C4-2B (cell line): ENCODE results near the gene TMEM125.

Source experiments
- H3K27ac ChIP-seq: fragments of 450-650 bp; 2 replicates; pipeline ENCODE4 v1.5.1; 2017
- ZFX ChIP-seq: fragments of 450-650 bp; IDR thresholded peaks from 2 replicates; pipeline ENCODE4 v1.6.1; 2017
- TF ChIP-seq, protein P1 (sequence below): fragments of 450-650 bp; conservative IDR thresholded peaks from 2 replicates; pipeline ENCODE4 v1.5.1; 2017; ENCODE audit warnings: mild to moderate bottlenecking

The TMEM125 gene

DNA sequence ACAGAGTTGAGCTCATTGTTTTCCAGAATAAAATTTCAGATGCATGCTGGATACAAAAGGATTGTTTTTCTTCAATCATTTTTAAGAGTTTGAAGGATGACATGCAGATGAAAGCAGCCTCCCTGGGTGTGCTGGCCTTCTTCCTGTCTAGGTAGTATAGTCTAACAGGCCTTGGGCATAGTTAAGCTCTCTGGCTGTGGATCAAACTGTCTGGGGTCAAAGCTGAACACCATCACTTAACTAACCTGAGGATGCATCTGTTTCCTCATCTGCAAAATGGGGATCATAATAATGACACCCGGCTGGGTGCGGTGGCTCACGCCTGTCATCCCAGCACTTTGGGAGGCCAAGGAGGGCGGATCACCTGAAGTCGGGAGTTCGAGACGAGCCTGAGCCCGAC lies 25.0 kb downstream of the TMEM125 start:
- H3K27ac ChIP-seq, result no peak overlapping the region

DNA sequence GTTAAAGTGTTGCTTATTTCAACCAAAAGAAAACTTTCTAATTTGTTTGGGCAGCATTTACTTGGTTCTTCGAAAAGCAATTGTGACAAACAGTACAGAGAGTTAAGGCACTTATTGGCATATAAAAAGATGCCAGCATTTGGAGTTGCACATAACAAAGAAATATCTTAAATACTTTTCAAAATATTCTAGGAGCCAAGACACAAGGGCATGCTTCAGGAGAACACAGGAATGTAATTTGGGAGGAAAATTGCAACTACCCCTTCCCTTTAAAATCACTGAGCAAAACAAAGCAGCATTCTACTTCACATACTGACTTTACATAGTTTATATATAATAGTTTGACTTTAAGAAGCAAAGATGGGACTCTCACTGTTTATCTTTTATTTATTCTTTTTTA lies 26.4 kb downstream of the TMEM125 start:
- no peak overlapping the region for H3K27ac ChIP-seq
- no peak for TF ChIP-seq ZFX
- TF ChIP-seq, protein P1, sequence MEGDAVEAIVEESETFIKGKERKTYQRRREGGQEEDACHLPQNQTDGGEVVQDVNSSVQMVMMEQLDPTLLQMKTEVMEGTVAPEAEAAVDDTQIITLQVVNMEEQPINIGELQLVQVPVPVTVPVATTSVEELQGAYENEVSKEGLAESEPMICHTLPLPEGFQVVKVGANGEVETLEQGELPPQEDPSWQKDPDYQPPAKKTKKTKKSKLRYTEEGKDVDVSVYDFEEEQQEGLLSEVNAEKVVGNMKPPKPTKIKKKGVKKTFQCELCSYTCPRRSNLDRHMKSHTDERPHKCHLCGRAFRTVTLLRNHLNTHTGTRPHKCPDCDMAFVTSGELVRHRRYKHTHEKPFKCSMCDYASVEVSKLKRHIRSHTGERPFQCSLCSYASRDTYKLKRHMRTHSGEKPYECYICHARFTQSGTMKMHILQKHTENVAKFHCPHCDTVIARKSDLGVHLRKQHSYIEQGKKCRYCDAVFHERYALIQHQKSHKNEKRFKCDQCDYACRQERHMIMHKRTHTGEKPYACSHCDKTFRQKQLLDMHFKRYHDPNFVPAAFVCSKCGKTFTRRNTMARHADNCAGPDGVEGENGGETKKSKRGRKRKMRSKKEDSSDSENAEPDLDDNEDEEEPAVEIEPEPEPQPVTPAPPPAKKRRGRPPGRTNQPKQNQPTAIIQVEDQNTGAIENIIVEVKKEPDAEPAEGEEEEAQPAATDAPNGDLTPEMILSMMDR, result no peak

More for the DNA sequence above, 25.0 kb downstream of the TMEM125 start:
- TF ChIP-seq, protein P1, result no peak
- no peak for TF ChIP-seq ZFX

DNA sequence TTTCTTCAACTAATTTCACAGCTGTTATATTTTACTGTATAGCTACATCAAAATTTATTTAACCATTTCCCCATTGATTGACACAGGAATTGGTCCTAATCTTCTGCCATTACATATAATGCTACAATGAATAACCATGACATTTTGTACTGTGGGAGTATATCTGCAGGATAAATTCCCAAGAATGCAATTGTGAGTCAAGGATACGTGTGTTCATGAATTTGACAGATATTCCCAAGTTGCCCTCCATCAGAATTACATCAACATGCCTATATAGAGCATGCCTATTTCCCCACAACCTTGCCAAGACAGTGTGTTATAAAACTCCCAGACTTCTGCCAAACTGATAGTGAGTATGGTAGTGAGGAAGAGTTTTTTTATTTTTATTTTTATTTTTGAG lies 28.3 kb downstream of the TMEM125 start:
- H3K27ac ChIP-seq, result no peak overlapping the region
- TF ChIP-seq ZFX, result no peak
- TF ChIP-seq, protein P1, result no peak

DNA sequence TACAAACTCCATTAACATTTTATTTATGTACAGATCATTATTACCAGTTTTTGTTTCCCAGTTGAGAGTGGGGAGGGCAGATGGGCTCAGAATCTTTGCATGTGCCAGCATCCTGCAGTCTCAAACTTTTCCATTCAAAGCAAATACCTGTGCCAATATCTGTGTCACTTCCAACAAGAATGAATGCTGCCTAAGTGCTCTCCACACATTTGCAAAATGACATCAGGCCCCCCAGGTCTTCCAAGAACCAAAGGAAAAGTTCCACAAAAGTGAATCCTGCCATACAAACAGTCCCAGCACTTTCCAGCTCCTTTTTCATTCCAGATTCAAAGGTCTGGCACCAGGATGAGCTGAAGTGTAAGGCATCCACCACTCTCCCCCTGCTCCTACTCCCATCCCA lies 29.3 kb downstream of the TMEM125 start:
- TF ChIP-seq, protein P1, result no peak
- no peak for TF ChIP-seq ZFX
- no peak overlapping the region for H3K27ac ChIP-seq

DNA sequence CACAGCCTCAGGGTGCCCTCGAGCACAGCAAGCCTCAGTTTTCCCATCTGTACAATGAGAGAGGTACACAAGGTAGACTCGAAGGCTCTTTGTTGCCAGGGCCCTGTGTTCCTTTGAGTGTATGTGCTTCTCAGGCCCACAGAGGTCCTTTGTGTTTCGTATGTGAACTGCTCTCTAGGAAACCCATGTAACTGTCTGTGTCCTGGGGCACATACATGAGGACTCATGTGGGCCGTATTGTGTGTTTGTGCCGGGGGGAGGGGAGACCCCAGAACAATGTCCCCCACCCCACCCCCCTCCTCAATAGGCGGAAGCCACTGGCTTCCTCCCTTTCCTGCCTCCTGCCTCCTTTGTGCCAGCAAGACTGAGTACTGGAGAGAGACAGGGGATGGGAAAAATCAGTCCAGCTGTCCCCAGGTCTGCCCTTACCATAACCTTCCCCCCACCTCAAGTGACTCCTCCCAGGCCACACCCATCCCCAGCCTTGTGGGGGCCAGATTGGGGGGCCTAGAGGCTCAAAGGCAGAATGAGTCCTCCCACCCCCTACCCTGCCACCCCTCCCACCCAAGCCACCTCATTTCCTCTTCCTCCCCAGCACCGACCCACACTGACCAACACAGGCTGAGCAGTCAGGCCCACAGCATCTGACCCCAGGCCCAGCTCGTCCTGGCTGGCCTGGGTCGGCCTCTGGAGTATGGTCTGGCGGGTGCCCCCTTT lies 30.8 kb downstream of the TMEM125 start, which contains the start of gene TIE1:
TIE1 (plus strand) TSS at position 605 of the 717 bp plus-strand sequence; CDS start at position 695, 90 bp downstream.
- H3K27ac ChIP-seq, result no peak within 1 kb of the TSS
- TF ChIP-seq, protein P1, result no peak
- TF ChIP-seq ZFX, result no peak

DNA sequence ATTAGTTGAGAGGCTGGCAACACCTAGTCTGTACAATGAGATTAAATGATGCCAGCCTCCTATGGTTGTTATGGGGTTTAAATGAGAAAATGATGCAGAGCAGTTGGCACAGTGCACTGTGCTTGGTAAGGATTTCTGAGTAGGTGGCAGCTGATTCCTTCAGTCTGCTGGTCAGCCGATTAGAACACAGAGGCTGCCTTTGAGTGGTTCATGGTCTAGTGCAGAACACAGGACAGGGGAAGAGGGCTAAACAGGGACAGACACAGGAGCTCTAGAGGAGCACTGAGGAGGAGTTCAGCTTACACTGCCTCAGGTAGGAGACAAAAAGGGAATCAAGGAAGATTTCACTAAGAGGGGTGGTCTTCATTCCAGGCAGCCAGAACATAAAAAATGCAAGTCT lies 32.4 kb downstream of the TMEM125 start:
- H3K27ac ChIP-seq, result no peak overlapping the region
- no peak for TF ChIP-seq ZFX
- TF ChIP-seq, protein P1, result no peak

DNA sequence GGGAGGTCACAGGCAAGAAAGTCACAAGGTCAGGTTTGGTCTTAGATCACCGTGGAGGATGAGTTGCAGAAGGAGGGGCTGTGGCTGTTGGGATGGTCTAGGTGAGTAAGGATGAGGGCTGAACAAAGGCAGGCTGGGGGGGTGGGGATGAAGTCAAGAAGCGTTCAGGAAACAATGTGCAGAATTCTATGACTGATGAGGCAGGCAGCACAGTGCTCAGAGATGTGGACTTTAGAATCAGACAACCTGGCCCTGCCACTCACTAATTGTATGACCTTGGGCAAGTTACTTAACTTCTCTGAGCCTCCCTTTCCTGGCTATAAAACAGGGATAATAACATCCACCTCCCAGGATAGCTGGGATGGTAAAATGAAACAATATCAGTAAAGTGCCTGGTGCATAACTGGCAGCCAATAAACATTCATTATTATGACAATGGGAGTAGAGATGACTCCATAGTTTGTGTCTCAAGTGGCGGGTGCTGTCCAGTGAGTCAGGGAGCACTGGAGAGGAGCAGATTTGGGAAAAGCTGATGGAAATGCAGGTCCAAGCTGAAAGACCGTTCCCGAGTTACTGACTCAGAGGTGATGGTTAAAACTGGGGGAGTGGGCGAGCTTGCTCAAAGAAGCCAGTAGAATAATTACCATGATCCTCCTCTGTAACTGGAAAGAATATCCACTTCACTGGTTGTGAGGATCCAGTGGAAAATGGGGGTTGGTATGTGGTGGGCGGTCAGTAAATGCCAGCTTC lies 33.1 kb downstream of the TMEM125 start:
- H3K27ac ChIP-seq, result no peak overlapping the region
- TF ChIP-seq, protein P1, result no peak
- no peak for TF ChIP-seq ZFX
